Parathyroid adenoma (tissue), 2 donors: ENCODE data around the gene OXCT2.

ENCODE experiments used
- H2AFZ ChIP-seq: fragments of 300-600 bp; sonication (generic); one replicate; pipeline ENCODE4 v1.7.0; 2017; ENCODE audit warnings: antibody characterized with exemption, mild to moderate bottlenecking
- H3K27ac ChIP-seq: fragments of 300-600 bp; sonication (generic); one replicate; pipeline ENCODE4 v1.7.0; 2017
- H3K27me3 ChIP-seq: fragments of 300-600 bp; sonication (generic); one replicate; pipeline ENCODE4 v1.7.0; 2017; ENCODE audit warnings: low read length; ENCODE audit not compliant: control insufficient read depth, insufficient read depth
- H3K36me3 ChIP-seq: fragments of 300-600 bp; sonication (generic); one replicate; pipeline ENCODE4 v1.7.0; 2017; ENCODE audit warnings: low read length; ENCODE audit not compliant: control insufficient read depth, insufficient read depth
- H3K4me1 ChIP-seq: fragments of 300-600 bp; sonication (generic); one replicate; pipeline ENCODE4 v1.7.0; 2017; ENCODE audit warnings: control low read depth
- H3K4me2 ChIP-seq: fragments of 300-600 bp; sonication (generic); one replicate; pipeline ENCODE4 v1.7.0; 2017; ENCODE audit warnings: low read length
- H3K4me3 ChIP-seq: fragments of 300-600 bp; sonication (generic); one replicate; pipeline ENCODE4 v1.7.0; 2017; ENCODE audit warnings: low read depth, low read length
- H3K79me2 ChIP-seq: fragments of 300-600 bp; sonication (generic); one replicate; pipeline ENCODE4 v1.7.0; 2017; ENCODE audit warnings: control low read depth
- H3K9ac ChIP-seq: fragments of 300-600 bp; sonication (generic); one replicate; pipeline ENCODE4 v1.7.0; 2017; ENCODE audit warnings: mild to moderate bottlenecking
- H3K9me3 ChIP-seq: fragments of 300-600 bp; sonication (generic); one replicate; pipeline ENCODE4 v1.7.0; 2017; ENCODE audit warnings: low read length; ENCODE audit not compliant: control insufficient read depth
- TF ChIP-seq, protein P1 (sequence below): fragments of 300-600 bp; sonication (generic); IDR thresholded peaks from one replicate; pipeline ENCODE4 v1.7.0; 2017; ENCODE audit warnings: antibody characterized with exemption, mild to moderate bottlenecking
- donor health status: primary hyperparathyroidism.

The OXCT2 gene

DNA sequence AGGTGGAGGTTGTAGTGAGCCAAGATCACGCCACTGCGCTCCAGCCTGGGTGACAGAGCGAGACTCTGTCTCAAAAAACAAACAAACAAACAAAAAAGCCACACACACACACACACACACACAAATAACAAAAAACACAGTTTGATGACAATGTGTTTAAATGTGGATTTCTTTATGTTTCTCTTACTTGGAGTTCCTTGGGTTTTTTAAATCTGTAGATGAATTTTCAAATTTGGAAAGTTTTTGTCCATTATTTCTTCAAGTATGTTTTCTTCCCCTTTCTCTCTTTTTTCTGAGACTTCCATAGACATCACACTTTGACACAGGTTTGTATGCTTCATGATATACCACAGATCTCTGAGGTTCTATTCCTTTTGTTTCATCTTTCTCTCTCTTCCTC is 44.5 kb downstream of the OXCT2 start:
- no peak overlapping the region for H3K4me2 ChIP-seq
- H2AFZ ChIP-seq: no peak overlapping the region
- H3K9me3 ChIP-seq: no peaks in the 10 kb centered on the region
- no peak overlapping the region for H3K4me3 ChIP-seq
- no peaks in the 10 kb centered on the region for H3K79me2 ChIP-seq
- H3K4me1 ChIP-seq: no peaks in the 10 kb centered on the region
- H3K36me3 ChIP-seq: no peaks in the 10 kb centered on the region
- H3K27ac ChIP-seq: no peak overlapping the region
- TF ChIP-seq, protein P1, sequence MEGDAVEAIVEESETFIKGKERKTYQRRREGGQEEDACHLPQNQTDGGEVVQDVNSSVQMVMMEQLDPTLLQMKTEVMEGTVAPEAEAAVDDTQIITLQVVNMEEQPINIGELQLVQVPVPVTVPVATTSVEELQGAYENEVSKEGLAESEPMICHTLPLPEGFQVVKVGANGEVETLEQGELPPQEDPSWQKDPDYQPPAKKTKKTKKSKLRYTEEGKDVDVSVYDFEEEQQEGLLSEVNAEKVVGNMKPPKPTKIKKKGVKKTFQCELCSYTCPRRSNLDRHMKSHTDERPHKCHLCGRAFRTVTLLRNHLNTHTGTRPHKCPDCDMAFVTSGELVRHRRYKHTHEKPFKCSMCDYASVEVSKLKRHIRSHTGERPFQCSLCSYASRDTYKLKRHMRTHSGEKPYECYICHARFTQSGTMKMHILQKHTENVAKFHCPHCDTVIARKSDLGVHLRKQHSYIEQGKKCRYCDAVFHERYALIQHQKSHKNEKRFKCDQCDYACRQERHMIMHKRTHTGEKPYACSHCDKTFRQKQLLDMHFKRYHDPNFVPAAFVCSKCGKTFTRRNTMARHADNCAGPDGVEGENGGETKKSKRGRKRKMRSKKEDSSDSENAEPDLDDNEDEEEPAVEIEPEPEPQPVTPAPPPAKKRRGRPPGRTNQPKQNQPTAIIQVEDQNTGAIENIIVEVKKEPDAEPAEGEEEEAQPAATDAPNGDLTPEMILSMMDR: no peak
- no peak overlapping the region for H3K9ac ChIP-seq
- H3K27me3 ChIP-seq: no peaks in the 10 kb centered on the region

DNA sequence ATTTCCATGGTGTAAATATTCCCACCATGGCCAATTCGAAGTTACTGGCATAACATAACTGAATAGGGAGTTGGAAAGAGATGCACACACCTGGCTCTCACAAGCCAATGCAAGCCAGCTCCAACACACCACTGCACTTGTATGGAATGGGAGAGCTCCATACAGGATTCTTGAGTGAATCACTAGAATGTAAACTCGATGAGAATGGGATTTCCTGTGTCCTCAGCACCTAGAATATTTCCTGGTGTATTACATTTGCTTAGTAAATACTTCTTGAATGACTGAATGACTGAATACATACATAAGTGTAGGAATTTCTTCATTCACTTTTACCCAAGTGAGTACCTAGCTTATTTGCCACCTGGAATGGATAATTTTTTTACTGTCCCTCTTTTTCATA is 48.7 kb downstream of the OXCT2 start:
- Histone ChIP-seq H3K36me3 (no peaks in the 10 kb centered on the region), H3K4me3 (no peak overlapping the region), H3K9ac (no peak overlapping the region), H3K27me3 (no peaks in the 10 kb centered on the region), H3K9me3 (no peaks in the 10 kb centered on the region), H3K27ac (no peak overlapping the region), H3K4me2 (no peak overlapping the region), H3K4me1 (no peaks in the 10 kb centered on the region), H2AFZ (no peak overlapping the region), H3K79me2 (no peaks in the 10 kb centered on the region)
- TF ChIP-seq, protein P1: no peak

DNA sequence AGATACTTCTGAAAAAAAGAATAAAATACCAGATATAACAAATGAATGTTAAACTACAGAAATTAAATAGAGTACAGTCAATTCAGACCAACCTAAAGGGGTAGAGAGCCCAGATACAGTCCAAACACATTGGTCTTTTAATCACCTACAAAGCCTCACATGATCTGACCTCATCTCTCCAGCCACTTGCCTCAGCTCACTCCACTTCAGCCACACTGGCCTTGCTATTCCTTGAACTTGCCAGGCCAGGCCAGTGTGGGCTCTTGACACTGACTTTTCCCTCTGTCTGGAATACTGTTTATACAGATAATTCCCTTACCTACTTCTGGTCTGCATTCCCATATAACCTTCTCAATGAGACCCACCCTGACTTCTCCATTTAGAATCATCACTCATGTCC is 49.5 kb downstream of the OXCT2 start:
- H3K4me1 ChIP-seq: no peaks in the 10 kb centered on the region
- no peak overlapping the region for H3K9ac ChIP-seq
- H3K4me3 ChIP-seq: no peak overlapping the region
- H3K36me3 ChIP-seq: no peaks in the 10 kb centered on the region
- no peak overlapping the region for H3K27ac ChIP-seq
- H3K4me2 ChIP-seq: no peak overlapping the region
- no peak overlapping the region for H2AFZ ChIP-seq
- H3K9me3 ChIP-seq: no peaks in the 10 kb centered on the region
- TF ChIP-seq, protein P1: no peak
- H3K79me2 ChIP-seq: no peaks in the 10 kb centered on the region
- H3K27me3 ChIP-seq: no peaks in the 10 kb centered on the region

DNA sequence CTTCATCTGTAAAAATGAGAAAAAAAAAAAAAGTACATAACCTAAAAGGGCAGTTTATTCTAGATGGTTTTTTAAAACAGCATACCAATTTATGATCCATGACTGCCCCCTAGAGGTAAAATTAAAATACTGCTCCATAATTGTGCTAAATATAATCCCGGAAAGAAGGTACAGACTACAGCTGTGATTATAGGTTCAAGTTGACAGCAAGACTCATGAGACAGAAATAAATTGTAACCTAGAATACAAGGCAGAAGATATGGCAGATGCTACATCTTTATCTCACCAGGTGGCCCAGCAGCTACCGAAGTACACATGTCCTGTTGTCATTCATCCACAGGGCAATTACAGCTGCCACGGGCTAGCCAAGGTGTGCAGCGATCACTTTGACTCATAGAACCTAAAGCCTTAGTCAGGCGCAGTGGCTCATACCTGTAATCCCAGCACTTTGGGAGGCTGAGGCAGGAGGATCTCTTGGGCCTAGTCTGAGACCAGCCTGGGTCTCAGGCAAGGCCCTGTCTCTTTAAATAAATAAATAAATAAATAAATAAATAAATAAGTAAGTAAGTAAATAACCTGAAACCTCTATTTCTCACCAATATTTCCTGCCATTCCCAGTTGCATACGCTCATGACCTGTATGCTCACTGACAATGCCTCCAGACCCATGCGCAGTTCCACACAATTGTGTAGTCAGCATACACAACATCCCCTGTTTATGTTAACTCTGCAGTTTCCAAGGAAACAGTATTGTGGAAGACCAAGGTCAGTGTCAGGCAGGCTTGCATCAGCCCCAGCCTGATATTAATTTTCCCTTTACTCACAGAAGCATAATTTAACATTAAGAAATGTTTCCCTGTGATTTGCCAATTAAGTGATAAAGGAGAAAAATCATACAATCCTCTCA is 50.8 kb downstream of the OXCT2 start:
- no peaks in the 10 kb centered on the region for H3K36me3 ChIP-seq
- H3K27me3 ChIP-seq: no peaks in the 10 kb centered on the region
- TF ChIP-seq, protein P1: peak; percentile 62
- H3K4me2 ChIP-seq: no peak overlapping the region
- no peak overlapping the region for H2AFZ ChIP-seq
- no peak overlapping the region for H3K4me3 ChIP-seq
- no peak overlapping the region for H3K9ac ChIP-seq
- no peaks in the 10 kb centered on the region for H3K4me1 ChIP-seq
- no peak overlapping the region for H3K27ac ChIP-seq
- no peaks in the 10 kb centered on the region for H3K9me3 ChIP-seq
- no peaks in the 10 kb centered on the region for H3K79me2 ChIP-seq
